ENCODE data around the gene MLH1. TPM values are rescaled to one million over a fixed set of nuclear protein-coding genes. Genes with fewer than 3 reads are reported as not detected.

The MLH1 gene
- total RNA-seq, 1 donor from 2014 or later: 50.2 TPM

DNA sequence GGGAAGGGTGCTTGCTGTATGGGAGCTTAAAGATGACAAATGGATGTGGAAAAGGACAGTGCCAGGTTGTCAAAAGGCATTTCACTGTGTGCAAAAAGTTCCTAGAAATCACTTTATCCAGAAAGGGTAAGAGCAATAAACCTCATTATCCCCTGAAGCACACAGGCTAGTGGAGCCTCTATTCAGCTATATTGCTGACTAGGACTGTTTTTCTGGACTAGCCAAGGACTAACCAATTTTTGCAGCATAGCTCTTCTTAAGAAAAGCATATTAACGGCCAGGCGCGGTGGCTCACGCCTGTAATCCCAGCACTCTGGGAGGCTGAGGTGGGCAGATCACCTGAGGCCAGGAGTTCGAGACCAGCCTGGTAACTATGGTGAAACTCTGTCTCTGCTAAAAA is 64.8 kb downstream of the MLH1 start:
- no peak for DNase-seq (ENCODE audit: low read depth)
- TF ChIP-seq, protein P1, sequence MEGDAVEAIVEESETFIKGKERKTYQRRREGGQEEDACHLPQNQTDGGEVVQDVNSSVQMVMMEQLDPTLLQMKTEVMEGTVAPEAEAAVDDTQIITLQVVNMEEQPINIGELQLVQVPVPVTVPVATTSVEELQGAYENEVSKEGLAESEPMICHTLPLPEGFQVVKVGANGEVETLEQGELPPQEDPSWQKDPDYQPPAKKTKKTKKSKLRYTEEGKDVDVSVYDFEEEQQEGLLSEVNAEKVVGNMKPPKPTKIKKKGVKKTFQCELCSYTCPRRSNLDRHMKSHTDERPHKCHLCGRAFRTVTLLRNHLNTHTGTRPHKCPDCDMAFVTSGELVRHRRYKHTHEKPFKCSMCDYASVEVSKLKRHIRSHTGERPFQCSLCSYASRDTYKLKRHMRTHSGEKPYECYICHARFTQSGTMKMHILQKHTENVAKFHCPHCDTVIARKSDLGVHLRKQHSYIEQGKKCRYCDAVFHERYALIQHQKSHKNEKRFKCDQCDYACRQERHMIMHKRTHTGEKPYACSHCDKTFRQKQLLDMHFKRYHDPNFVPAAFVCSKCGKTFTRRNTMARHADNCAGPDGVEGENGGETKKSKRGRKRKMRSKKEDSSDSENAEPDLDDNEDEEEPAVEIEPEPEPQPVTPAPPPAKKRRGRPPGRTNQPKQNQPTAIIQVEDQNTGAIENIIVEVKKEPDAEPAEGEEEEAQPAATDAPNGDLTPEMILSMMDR (conservative IDR thresholded peaks at IDR 0.05; ENCODE audit: low read depth, low read length): no peak
- no peak overlapping the region for H3K4me3 ChIP-seq (ENCODE audit: low read depth, low read length)

DNA sequence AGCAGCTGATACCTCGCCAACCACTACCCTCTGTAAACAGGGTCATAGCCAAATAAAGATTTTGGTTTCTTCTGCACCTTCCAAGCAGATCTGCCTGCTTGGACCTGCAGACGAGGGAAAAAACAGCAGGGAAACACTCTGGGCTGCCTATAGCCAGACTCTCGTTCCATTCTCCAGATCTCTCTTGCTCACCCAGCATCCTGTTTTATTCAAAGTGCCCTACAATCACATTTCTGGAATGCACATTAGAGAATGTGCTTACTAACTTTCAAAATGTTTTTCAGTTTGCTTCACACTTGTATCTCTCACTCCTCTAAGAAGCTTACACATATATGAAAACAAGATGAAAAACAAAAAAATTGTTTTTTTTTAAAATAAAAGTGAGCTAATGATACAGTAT is 71.4 kb downstream of the MLH1 start:
- DNase-seq (ENCODE audit: low read depth): no peak
- no peak overlapping the region for H3K4me3 ChIP-seq (ENCODE audit: low read depth, low read length)
- TF ChIP-seq, protein P1 (conservative IDR thresholded peaks at IDR 0.05; ENCODE audit: low read depth, low read length): no peak

DNA sequence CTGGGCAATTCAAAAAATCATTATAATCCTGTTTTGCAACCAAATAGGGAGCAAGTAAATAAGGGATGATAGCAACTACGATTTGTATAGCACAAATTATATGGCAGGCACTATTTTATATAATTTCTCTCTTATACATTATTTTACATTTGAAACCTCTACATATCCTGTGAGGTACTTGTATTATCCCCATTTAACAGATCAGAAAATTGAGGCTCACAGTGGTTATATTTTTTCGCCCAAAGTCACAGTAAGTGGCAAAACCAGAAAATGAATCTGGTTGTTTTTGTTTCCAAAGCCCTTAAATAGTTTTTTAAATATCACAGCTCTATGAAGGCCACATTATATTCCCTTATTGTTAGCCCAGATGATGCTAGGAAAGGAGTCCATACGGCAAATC is 74.3 kb downstream of the MLH1 start:
- no peak for DNase-seq (ENCODE audit: low read depth)
- TF ChIP-seq, protein P1 (conservative IDR thresholded peaks at IDR 0.05; ENCODE audit: low read depth, low read length): no peak
- H3K4me3 ChIP-seq (ENCODE audit: low read depth, low read length): no peak overlapping the region

DNA sequence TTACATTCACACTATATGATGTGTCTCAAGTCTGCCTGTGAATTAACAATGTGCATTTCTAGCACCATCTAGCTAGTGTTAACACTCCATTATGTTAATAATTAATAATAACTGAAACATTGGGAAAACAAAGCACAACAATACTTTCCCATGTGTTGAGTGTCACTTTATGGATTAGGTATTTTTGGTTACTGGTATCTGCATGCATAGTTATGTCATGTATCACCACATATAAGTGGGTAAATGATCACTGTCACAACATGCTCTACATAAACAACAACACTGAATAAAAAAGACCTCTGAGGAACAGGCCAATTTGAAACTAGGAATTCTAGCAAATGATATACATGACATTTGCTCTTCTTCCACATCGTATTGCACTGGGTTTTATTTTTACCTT is 74.7 kb downstream of the MLH1 start:
- TF ChIP-seq, protein P1 (conservative IDR thresholded peaks at IDR 0.05; ENCODE audit: low read depth, low read length): no peak
- no peak overlapping the region for H3K4me3 ChIP-seq (ENCODE audit: low read depth, low read length)
- DNase-seq (ENCODE audit: low read depth): peak; percentile 27

DNA sequence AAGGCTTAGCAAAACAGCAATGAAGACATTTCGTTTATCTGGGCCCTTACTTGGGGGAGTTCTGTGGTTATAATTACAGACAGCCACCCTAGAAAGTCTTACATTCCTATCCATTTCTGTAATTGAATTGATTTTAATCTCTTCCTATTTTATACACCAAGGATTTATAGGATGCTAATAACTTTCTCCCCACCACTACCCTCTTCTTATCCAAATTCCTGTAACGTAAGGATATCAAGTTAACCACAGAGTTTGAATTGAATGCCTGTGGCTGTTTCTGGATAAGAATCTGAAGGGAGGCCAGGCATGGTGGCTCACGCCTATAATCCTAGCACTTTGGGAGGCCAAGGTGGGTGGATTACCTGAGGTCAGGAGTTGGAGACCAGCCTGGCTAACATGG is 78.6 kb downstream of the MLH1 start:
- TF ChIP-seq, protein P1 (conservative IDR thresholded peaks at IDR 0.05; ENCODE audit: low read depth, low read length): no peak
- DNase-seq (ENCODE audit: low read depth): no peak

DNA sequence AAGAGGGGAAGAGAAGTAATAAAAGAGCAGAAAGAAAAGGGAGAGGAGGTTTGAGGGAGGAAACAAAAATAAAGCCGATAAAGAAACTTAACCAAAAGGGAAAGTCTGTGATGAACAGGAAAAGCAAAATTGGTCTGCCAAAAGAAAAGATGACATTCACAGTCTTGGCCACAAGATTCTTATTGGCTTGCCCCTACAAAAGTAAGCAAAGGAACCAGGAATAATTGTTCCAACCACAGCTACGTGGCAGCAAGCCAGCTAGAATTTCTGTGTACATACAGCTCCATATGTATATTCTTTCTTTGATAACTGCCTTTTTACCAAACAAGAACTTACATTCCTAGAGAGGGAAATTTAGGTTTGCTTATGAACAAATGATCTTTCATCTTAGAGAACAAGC is 79.6 kb downstream of the MLH1 start:
- TF ChIP-seq, protein P1 (conservative IDR thresholded peaks at IDR 0.05; ENCODE audit: low read depth, low read length): no peak
- DNase-seq (ENCODE audit: low read depth): no peak

More for the DNA sequence above, 78.6 kb downstream of the MLH1 start:
- H3K4me3 ChIP-seq (ENCODE audit: low read depth, low read length): no peak overlapping the region

DNA sequence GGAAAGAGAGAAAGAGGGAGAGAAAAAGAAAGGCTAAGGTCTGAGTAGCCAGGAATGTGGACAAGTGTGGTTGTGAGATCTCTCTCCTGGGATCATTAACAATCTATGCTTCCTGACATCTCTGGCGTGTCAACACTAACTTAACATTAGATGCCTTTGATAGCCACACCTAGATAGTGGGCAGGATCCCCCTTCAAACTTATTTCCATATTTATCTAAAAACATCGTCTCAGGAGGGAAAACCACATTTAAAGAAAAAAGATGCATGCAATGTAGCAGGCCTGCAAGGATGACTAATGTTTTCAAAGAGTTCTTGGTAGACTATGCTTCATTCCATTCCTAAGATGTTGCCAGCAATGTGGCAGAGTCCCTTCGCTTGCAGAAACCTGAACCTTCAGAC is 80.9 kb downstream of the MLH1 start:
- DNase-seq (ENCODE audit: low read depth): no peak
- H3K4me3 ChIP-seq (ENCODE audit: low read depth, low read length): no peak overlapping the region
- TF ChIP-seq, protein P1 (conservative IDR thresholded peaks at IDR 0.05; ENCODE audit: low read depth, low read length): no peak

More for the DNA sequence above, 79.6 kb downstream of the MLH1 start:
- H3K4me3 ChIP-seq (ENCODE audit: low read depth, low read length): no peak overlapping the region
